GM18951 (cell line): Measurements from ENCODE around the gene TMC7.

Experiments used
- POLR2A ChIP-seq: IDR thresholded peaks from 4 replicates; pipeline ENCODE4 v1.6.1; 2011; ENCODE audit warnings: mild to moderate bottlenecking; ENCODE audit not compliant: insufficient read length, insufficient read depth; ENCODE audit errors: extremely low read depth
- in situ Hi-C: fragments of 300-500 bp; cut with MboI; formaldehyde crosslinking; loops from one replicate; pipeline ENCODE4 v1.12.0; 2022; ENCODE audit warnings: low sequenced_read_pairs, mixed read lengths, inconsistent platforms; ENCODE audit not compliant: unreplicated experiment

TMC7 gene

DNA sequence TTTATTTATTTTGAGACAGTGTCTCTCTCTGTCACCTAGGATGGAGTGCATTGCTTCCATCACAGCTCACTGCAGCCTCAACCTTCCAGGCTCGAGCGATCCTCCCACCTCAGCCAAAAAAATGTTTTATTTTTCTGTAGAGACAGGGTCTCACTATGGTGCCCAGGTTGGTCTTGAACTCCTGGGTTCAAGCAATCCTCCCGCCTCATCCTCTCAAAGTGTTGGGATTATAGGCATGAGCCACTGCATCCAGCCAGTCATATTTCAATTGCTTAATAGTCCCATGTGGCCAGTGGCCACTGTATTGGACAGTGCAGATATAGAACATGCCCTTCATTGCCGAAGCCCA is 15.3 kb downstream of the TMC7 start:
- in situ Hi-C loops: no loop called here
- TF ChIP-seq POLR2A: no peak

DNA sequence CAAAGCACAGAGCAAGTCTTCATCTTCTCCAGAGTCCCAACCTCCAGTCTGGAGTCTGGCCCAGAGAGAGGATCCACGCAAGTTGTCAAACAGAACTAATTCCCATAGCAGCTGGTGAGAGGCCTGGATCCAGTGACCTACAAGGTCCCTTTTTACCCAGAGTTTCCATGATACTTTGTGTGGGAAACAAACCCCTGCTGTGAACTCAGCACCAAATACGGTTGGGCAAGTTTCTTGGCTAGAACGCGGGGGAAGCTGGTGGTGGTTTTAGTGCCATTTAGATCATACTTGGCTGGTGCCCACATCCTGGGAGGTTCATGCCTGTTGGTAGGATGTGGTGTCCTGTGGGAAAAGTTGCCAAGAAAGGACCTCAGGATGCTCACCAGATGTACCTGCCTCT is 18.1 kb downstream of the TMC7 start:
- TF ChIP-seq POLR2A: no peak
- in situ Hi-C loops: no loop called here

DNA sequence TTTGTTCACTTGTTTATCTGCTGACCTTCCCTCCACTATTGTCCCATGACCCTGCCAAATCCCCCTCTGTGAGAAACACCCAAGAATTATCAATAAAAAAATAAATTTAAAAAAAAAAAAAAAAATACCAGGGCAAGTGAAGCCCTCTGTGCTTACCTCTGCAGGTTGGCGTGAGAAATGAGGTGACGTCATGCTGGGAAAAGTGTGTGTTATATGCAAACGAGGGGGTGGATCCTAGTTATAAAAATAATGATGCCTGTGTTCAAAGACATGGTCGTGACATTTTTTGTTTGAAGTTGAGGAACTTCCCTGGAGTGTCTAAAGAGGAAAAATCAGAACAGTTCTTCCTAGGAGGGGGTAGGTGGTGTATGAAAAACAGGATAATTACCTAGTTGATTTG is 20.2 kb downstream of the TMC7 start:
- no peak for TF ChIP-seq POLR2A
- in situ Hi-C loops: no loop called here

DNA sequence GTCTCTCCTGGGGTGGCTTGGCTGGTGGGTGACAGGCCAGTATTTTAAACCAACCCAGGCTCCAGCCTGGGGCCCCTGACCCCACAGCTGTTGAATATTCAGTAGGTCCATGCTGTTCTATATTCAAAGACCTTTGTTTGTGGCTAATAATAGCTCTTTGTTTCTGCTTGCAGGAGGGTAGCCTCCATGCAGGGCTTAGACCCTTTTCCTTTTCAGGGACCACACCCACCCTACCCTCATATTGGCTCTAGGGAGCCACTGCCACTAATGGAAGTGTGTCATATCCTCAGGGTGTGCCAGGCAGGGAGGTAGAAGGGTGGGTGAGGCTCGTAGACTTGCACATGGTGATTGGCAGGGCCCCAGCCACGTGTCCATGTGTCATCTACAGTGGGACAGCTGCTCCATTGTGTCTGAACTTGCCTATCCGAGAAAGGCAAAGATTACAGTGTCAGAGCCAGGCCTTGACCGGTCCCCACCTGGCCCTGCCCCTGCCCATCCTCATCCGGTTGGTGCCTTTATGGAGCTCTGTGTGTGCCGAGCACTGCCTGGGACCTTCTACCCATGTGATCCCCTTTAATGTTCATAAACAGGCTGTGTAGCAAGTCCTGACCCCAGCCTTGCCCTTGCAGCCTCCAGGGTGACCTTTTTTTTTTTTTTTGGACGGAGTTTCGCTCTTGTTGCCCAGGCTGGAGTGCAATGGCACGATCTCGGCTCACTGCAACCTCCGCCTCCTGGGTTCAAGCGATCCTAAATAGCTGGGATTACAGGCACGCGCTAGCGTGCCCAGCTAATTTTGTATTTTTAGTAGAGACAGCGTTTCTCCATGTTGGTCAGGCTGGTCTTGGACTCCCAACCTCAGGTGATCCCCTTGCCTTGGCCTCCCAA is 22.1 kb downstream of the TMC7 start:
- in situ Hi-C loops: no loop called here

DNA sequence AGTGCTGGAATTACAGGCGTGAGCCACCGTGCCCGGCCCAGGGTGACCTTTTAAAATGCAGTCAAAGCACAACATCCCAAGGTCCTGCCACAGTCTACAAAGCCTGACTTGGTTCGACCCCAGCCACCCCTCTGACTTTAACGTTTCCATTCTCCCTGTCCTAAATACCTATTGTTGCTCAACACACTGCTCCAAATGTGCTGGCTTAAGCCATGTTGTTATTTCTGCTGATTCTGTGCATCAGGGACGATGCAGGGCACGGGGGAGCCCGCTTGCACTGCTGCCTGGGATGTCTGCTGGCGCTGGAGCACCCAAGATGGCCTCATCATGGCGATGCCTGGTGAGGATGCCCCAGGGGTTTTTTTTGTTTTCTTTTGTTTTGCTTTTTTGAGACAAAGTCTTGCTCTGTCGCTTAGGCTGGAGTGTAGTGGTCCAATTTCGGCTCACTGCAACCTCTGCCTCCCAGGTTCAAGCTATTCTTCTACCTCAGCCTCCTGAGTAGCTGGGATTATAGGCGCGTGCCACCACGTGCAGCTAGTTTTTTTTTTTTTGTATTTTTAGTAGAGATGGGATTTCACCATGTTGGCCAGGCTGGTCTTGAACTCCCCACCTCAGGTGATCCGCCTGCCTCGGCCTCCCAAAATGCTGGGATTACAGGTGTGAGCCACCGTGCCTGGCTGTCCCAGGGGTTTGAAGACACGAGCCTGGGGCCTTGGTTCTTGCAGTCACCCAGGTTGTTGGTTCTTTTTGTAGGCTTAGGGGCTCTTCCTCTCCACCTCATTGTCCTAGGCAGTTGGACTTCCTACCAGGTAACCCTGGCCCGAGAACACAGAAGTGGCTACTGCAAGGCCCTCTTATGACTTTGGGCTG is 22.9 kb downstream of the TMC7 start:
- in situ Hi-C loops: no loop called here
- no peak for TF ChIP-seq POLR2A

More for the DNA sequence above, 22.1 kb downstream of the TMC7 start:
- TF ChIP-seq POLR2A: no peak

DNA sequence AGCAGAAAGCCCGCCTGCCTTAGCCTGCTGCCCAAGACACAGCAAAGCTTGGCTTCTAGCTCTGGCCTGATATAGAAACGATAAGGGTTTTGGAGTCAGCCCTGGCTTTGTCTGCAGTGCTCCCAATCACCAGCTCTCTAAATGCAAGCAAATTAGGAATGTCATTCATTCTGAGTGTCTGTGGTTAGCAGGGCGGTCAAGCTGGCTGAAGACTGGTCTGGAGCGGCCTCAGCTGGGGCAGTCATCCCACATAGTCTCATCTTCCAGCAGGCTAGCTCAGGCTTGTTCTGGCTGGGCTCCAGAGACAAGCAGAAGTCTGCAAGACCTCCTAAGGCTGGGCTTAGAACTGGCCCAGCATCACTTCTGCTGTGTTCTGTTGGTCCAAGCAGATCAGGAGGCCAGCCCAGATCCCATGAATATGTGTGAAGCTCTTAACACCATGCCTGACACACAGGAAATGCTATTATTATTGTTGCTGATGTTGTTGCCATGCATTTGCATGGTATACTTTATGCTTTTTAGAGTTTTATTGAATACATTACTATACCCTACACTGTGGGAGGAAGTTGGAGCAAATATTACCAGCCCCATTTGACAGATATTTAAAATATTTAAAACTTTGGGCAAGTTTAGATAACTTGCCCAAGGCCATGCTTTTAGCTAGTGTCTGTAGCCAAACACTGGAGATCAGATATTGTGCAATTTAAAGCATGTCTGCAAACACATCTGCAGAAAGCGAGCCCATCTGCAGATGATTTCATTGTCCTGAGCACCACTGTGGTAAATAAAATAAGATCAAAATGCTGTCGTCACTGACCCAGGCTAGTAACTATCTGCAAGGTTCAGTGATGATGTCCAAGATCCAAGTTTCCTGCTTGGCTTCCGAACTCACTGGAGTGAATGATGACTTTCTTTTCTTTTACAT is 24.8 kb downstream of the TMC7 start:
- TF ChIP-seq POLR2A: no peak
- in situ Hi-C loops: no loop called here

DNA sequence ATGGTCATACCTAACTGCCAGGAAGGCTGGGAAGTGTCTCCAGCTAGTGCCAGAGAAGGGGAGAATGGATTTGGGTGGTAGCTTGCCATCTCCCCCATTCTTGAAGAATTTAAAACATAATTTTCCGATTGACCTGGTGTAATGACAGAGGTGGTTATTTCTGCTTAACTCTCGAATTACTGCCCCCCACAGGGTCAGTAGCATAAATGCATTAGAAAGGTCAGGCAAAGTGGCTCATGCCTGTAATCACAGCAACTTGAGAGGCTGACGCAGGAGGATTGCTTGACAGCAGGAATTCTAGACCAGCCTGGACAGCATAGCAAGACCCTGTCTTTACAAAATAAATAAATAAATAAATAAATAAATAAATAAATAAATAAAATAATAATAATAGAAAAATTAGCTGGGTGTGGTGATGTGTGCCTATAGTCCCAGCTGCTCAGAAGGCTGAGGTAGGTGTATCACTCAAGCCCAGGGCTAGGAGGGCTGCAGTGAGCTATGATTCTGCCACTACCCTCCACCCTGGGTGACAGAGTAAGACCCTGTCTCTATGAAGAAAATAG is 27.5 kb downstream of the TMC7 start:
- in situ Hi-C loops: no loop called here
- no peak for TF ChIP-seq POLR2A

DNA sequence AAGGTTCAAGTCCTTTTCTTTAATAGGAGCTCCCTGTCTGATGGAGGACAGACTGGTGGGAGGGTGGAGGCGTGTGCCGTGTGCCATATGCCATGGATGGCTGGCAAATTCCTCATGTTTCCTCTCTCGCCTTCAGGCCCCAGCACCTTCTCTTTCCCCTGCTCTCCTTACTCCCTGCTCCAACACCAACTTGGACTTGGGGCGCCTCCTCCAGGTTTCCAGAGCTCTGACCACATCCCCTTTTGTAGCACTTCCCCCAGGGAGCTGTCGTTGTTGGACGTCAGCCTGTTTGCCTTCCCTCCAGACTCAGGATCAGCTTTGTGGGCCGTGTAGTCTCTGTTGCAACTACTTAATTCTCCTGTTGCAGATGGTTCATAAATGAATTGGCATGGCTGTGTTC is 30.7 kb downstream of the TMC7 start:
- no peak for TF ChIP-seq POLR2A
- in situ Hi-C loops: no loop called here

DNA sequence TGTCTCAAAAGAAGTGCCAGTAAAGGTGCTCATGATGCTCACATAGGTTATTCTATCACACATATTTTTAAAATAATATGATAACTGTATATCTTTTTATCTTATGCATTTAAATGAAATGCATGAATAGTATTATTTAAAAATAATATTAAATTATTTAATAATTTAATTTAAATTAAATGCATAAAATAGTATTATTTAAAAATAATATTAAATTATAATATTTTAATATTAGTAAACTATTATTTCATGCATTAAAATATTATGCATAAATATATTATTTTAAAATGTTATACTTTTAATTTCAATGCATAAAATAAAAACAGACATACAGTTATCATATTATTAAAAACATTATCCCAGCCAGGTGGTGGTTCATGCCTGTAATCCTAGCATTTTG is 33.4 kb downstream of the TMC7 start:
- no peak for TF ChIP-seq POLR2A
- in situ Hi-C loops: no loop called here

DNA sequence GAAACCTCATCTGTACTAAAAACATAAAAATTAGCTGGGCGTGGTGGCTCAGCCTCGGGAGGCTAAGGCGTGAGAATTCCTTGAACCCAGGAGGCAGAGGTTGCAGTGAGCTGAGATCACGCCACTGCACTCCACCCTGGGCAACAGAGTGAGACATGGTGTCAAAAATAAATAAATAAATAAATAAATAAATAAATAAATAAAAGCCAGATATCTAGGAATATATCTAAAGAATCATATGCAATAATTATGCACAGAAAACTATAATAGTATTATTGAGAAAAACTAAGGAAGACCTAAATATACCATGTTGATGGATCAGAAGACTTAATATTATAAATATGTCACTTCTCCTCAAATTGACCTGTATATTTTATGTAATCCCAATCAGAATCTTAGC is 37.0 kb downstream of the TMC7 start:
- TF ChIP-seq POLR2A: no peak
- in situ Hi-C loops: no loop called here

DNA sequence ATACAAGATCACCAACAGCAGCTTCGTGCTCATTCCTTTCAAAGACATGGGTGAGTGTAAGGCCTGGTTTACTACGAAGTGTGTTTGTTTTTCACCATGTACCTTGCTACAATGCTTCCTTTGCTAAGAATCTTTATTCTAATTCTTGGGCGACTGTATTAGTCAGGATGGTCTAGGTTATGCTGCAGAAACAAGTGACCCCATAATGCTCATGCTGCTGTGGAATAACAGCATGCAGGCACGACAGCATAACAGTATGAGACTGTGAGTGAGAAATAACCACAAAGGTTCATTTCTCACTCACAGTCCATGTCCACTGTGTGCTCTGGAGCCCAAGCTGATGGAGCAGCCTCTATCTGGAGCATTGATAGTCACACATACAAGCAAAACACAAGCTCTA is 38.0 kb downstream of the TMC7 start:
- in situ Hi-C loops: no loop called here
- no peak for TF ChIP-seq POLR2A

DNA sequence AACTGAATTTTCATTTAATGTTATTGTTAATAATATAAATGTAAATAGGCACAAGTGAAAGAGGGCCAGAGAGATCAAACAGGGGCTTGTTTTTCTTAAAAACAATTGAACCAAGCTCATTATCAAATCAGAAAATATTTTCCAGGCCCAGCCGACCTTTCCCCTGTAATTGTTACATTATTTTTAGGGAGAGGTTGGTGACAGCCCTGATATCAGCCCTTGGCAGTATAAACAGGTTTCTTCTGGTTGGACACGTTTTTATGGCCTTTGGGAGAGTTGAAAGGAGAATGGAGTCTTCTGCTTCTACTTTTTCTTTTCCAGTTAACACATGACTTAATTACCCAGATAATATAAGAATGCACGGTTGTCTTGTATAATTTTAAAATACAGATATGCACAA is 43.7 kb downstream of the TMC7 start:
- in situ Hi-C loops: no loop called here

DNA sequence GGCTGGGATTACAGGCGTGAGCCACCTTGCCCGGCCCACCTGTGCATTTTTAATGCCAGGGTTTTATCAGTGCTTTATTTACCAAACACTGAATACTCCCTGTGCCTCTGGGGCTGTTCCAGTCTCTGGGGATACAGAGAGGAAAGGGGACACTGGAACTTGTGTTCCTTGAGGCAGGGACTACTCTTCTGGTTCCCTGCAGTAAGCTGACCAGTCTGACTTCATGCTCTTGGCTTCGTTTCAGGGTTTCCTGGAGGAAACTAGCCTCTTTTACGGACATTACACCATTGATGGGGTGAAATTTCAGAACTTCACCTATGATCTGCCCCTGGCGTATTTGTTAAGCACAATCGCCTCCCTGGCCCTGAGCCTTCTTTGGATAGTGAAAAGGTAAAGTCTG is 46.2 kb downstream of the TMC7 start:
- no peak for TF ChIP-seq POLR2A
- in situ Hi-C loops: no loop called here

More for the DNA sequence above, 43.7 kb downstream of the TMC7 start:
- no peak for TF ChIP-seq POLR2A

DNA sequence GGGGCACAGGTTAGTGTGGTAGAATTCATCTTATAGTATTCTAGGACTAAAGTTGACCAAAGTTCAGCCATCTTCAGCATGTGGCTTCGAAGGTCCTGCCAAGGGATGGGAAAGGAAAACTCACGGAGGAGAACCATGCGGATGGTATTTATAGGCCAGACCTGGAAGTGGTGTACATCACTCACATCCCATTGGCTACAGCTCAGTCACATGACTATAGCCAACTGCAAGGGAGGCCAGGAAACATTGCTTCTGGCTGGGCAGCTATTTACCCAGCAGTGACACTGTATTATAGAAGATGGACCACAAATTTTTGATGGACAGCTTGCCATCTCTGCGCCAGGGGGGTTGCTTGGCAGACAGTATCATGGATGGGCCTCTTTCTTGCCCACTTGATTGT is 48.0 kb downstream of the TMC7 start:
- in situ Hi-C loops: no loop called here
- TF ChIP-seq POLR2A: no peak
